ENCODE data around the gene TUBB4B.

The TUBB4B gene

DNA sequence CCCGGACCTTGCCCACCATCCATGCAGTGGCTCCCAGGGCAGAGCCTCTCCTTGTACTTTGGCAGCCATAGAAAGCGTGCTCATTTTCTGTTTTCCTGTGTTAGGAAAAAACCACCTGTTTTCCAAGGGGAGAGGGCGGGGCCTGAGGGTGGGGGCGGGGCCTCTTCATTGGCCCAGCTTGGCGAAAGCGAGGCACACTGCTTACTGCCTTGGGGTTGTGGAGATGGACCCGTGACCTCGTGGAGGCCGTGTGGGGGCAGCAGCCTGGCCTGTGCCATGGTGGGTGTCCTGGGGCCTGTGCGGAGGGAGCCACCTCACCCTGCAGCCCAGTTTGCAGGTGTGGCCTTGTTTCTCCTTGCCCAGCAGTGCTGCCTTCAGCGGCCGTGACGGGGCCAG is 32.0 kb downstream of the TUBB4B start:
- no peak for DNase-seq

DNA sequence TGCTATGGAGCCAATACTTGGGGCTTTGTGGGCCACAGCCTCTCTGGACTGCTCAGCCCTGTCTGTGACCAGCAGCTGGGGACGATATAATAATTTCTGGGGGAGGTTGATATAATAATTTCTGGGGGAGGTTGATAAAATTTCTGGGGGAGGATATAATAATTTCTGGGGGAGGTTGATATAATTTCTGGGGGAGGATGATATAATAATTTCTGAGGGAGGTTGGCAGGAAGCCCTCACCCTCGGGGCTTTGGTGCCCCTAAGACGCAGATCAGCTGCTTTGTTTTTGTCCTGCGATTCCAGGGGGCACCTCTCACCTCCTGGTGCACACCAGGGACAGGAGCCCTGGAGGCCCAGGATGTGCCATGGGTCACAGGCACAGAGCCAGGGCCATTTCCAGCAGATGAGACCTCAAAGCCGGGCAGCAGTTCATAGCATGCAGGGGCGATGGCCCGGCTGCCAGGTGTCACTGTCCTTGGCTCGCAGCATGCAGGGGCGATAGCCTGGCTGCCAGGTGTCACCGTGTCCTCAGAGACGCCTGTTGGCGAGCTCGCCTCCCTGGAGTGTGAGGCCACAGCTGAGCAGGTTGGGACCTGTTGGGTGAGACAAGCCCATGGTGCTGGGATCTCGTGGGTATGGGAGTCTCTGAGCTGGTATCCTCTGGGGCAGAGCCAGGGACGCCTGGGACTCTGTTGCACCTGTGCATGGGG is 32.7 kb downstream of the TUBB4B start:
- no peak for DNase-seq

DNA sequence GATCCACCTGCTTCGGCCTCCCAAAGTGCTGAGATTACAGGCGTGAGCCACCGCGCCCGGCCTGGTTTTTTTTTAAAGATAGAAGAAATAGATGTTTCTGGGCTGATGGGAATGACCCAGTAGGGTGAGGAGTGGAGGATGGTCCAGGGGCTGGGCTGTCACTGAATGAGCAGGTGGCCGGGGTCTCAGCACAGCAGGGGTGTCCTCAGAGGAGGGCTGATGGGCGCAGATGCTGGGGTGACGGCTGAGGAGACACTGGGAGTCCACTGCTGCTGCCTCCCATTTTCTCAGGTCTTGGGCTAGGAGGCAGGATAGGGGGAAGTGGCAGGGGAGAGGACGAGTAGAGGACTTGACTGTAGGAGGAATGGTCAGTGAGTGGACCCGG is 34.1 kb downstream of the TUBB4B start:
- DNase-seq: peak; percentile 26

DNA sequence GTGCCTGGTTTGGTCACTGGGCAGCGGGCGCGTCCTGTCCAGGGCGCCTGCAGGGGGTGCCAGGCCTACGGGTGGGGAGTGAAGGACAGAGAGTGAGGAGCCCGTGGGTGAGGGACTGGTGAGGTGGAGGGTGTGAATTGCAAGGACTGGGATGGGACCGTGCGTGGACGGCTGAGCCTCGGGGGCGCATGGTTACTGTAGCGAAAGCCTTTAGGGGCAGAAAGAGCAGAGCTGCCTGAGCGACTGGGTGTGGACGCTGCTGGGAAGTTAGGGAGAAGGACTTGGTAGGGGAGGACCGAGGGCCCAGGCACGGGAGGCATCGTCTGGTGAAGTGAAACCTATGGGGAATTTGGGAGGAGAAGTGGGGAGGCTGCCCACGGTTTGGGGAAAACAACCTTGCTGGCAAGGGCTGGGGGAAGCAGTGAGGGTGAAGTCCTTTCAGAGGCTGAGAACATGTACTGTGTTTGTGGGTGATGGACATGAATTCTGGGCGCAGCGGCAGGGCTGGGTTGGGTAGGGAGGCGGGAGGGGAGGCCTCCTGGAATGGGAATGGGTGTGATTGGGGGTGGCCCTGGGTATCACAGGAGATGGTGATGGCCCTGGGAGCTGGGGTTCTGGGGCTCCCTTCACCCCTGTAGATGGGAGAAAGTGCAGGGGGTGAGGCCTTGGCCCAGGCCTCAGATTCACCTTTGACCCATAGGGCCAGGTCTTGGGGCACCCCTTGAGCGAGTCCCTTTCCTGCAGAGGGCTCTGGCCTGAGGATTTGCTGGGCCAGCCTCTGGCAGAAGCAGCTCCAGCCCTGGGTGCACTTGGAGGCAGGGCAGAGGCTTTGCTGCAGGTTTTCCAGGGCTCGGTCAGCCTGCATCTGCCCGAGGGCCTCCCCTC is 34.7 kb downstream of the TUBB4B start:
- peak; percentile 21 for DNase-seq

DNA sequence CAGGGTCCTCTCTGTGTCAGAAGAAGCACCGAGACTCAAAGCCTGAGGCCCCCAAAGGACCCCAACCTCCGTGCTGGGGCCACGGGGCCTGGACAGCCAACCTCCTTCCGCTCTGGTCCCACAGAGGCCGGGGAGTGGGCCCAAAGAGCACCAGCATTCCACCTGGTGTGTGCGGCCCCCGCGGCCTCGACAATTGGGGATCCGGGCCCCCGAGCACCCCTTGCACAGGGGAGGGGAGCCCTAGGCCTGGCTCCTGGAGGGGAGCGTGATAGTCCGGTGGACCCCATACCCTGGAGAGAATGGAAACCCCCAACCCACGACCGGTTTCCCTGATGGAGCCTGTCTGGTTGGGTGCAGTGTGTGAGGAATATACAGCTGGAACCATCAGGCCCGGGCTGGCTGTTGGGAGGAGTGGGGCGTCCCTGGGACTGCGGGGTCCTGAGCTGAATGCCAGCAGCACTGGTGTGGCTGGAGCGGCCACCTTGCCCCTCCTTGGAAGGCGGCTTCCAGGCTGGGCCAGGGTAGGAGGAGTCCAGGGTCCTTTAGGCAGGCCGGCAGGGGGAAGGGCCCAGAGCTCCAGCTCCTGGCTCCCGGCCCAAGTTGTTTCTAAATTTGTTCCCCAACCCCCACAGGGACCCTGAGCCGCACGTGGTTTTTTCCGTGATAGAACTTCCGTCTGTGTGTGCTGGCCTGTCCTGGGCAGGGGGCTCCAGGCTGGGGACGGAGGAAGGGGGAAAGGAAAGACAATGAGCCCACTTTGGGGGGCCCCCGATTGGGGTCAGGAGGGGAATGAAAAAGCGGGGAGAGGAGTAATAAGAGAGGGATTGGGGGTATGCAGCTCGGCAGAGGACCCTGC is 35.6 kb downstream of the TUBB4B start:
- peak; percentile 89 for DNase-seq

DNA sequence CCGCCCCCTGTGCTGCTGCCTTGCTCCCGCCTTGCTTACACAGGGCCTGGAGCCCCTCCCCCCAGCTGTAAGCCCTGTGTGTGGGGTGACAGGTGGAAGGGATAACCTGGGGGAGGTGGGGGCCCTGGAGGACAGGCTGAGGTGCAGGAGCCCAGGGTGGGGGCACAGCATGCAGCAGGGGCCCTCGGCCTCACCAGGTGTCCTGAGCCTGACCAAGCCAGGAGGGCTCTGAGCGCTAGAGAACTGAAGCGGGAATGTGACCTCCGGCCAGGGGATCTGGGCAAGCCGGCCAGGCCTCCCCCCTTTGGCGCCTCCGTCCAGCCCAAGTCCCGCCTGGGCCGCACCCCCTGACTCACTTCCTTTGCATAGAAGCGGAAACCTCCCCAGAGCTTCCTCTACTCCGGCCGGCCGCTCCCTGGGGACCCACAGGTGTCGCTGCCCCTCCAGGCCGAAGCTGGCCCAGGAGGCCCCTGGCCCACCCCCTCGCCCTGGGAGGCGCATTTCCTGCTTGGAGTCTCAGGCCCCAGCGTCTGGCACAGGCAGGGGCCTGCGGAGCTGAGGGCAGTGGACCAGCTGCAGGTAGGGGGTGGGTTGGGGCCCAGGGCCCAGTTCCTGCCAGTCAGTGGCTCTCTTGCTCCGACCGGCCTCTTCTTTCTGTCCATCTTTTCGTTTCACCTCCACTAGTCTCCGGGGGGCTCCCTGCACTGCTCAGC is 36.4 kb downstream of the TUBB4B start, which contains the start of gene TOR4A:
TOR4A (plus strand) TSS at position 398 of the 713 bp plus-strand sequence. CDS start 964 bp downstream, outside the sequence.
- peak; percentile 86 for DNase-seq

DNA sequence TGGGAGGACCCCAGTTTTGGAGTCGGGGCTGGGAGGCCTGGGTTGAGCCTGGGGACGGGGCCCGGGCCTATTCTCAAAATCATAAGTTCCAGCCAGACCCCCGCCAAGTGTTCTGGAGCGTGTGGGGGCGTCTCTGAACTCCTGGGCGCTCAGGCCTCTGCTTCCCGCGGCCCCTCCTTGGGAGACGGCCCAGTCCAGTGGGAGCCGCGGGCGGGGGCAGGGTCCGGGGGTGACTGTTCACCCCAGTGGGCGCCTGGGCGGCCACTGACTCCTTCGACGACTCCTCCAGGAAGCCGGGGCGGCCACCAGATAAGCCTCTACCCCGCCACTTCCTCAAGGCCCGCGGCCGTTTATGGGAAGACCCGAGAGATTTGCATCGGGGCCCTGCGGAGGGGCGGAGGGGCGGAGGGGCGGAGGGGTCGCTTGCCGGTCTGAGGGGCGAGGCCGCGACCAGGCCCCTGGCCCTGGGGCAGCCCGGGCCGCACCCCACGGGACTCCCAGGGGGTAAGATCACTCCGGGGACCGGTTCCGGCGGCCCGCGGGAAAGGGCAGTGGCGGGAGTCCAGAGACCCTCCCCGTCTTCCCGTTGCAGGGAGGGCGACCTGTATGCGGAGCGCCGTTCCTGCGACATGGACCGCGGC is 37.1 kb downstream of the TUBB4B start:
- peak; percentile 45 for DNase-seq

DNA sequence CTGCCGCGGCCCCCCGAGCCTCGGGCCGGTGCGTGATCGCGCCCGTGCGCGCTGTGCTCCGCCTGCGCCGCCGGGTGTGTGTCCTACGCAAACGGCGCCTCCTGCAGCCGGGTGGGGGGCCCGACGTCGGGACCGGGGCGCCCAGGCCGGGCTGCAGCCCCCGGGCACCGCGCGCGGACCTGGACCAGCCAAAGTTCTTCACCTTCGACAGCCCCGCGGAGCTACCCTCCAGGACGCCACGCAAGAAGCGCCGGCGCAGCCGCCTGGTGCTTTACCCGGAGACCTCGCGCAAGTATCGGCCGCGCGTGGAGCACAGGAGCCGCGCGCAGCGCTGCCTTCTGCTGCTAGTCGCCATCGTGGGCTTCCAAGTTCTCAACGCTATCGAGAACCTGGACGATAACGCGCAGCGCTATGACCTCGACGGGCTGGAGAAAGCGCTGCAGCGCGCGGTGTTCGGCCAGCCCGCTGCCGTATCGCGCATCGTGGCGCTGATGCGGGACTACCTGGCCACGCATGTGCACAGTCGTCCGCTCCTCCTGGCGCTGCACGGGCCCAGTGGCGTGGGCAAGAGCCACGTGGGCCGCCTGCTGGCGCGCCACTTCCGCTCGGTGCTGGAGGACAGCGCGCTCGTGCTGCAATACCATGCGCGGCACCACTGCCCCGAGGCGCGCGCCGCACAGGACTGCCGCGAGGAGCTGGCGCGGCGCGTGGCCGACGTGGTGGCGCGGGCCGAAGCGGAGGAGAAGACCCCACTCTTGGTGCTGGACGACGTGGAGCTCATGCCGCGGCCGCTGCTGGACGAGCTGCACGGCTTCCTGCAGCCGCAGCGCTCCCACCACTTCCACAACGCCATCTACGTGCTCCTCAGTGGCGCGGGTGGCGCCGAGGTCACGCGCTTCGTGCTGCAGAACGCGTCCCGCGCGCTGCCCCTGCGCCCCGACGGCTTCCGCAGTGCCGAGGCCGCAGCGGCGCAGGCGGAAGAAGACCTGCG is 37.9 kb downstream of the TUBB4B start:
- DNase-seq: peak; percentile 19

DNA sequence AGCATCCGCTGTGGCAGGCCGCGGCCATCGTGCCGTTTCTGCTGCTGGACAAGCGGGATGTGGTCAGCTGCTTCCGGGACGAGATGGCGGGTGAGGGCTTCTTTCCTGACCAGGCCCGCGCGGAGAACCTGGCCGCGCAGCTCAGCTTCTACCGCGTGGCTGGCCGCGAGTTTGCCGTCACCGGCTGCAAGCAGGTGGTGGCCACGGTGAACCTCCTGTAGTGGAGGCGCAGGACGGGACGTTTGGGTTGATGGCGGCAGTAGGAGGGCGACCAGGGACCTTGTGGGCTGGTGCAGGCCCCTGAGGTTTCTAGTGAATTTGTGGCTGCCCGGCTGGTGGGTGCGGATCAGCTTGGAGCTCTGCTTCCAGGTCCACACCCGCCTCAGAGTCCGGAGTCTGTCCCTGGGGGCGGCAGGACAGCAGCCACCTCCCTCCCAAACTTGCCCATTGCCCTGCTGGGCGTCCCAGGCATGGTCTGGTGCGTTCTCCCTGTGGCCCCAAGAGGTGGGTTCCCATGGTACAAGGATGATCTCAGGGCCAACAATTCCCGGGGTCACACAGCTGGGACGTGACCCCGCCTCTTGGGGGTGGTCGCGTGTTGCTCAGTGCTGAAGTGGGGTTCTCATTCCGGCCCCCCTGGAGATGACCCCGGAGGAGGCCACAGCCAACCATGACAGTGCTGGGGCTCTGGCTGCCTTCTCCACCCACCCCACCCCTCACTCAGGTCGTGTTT is 38.8 kb downstream of the TUBB4B start:
- peak; percentile 23 for DNase-seq

DNA sequence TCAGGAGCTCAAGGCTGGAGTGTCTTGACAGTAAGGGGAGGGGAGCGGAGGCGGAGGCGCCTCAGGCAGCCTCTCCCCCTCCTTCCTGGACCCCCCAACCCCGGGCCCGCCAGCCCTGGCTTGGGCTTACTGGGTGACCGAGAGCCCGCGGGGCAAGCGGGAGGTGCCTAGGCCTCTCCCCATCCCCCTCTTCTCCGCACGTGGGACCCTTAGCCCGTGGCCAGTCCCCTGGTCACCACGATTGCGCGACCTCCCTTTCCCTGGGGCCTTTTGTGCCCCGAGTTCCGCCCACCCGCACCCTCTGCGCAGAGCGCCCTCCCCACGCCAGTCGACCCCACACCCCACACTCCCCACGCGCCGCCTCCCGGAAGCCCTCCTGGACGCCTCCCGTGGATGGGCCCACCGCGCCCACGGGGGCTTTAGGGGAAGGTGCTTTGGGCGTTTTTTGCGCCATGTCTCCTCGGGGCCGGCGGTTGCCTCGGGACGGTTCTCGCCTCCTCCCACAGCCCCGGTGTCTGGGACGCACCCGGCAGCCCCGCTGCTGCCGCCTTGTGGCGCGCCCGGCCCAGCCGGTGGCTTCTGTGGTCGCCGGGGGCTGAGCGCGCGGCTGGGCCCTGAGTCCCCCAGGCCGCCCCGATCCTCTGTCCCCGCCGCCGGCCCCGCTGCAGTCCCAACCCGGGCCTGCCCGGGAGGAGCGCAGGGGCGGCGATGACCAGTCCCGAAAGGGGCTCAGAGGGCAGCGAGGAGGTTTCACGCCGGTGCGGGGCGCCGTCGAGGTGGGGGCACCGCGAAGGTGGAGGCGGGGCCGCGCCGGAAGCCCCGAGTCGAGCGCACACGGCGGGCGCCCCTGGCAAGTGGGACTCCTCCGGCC is 39.6 kb downstream of the TUBB4B start:
- DNase-seq: peak; percentile 23

DNA sequence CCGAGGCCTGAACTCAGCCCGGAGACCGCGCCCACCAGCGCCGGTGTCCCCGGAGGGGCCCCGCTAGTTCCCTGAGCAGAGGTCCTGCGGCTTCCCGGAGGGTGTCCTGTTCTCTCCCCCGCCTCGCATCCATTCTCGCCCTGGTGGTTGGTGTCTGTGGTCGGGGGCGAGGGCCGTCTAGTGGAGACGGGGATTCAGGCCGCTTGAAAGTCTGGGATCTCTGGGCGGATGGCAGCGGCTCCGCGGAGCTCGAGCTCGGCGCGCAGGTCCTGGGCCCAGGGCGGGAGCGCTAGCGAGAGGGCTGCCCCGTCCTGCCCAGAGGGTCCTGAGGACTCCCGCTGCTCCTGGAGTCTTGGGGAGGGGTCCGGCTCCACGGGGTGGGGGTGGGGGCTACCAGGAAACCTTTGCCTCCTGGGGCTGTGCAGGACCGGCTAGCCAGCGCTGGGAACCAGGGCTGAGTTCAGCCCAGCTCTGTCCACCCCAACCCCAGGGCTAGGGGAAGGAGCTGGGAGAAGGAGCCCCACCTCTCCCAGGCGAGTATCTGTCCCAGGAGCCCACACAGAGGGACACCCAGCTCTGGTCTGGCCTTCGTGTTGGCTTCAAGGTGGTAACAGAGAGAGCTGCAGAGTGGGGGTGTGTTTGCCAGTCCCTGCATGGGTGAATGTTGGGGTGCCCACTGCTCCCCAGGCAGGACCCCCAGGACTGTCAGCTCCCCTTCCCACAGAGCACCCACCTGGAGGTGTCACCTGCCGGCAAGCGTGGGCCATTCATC is 40.4 kb downstream of the TUBB4B start:
- peak; percentile 38 for DNase-seq

DNA sequence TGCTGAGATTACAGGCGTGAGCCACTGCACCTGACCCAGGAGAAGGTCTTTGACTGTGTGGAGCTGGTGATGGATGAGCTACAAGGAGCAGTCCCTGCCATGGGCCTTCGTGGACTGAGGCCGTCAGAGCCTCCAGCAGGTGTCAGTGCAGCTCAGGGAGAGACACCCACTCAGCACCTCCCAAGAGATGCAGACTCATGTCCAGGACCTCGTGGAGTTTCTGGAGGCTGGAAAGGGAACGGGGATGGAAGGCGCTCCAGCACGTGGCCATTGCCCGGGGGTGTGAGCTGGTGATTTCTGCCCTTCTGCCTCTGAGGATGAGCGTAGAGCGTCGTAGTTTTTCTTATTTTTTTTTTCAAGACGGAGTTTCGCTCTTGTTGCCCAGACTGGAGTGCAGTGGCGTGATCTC is 45.9 kb downstream of the TUBB4B start:
- no peak for DNase-seq

DNA sequence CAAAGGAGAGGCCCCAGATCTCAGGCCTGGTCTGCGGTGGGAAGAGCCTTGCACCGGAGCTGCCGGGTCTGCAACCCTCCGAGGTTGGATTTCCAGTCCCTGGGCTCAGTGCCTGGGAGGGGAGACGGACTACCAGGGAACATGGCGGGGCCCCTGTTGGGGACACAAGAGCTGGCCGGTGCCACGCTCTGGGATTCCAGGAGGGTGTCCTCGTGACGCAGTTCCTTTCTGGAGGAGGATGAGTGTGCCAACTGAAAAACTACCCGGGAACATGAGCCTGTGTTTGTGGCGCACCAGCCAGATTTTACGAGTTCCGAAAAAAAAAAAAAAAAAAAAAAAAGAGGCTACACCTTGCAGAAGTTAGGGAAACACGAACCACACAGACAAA is 52.0 kb downstream of the TUBB4B start:
- DNase-seq: no peak
